HEK293T (cell line): ENCODE measurements around the gene TMC6.

Experiments used
- BHLHE40 ChIP-seq: fragments of 450-650 bp; IDR thresholded peaks from 2 replicates; pipeline ENCODE4 v1.6.1; 2016; ENCODE audit warnings: mild to moderate bottlenecking, moderate library complexity, borderline replicate concordance
- FOXM1 ChIP-seq: fragments of 450-650 bp; IDR thresholded peaks from 2 replicates; pipeline ENCODE4 v1.6.1; 2017; ENCODE audit warnings: mild to moderate bottlenecking, borderline replicate concordance
- HDGF ChIP-seq: fragments of 450-650 bp; IDR thresholded peaks from 2 replicates; pipeline ENCODE4 v1.6.1; 2017; ENCODE audit warnings: antibody characterized with exemption, borderline replicate concordance
- PKNOX1 ChIP-seq: fragments of 450-650 bp; IDR thresholded peaks from 2 replicates; pipeline ENCODE4 v1.6.1; 2016
- SP1 ChIP-seq: fragments of 450-650 bp; IDR thresholded peaks from 2 replicates; pipeline ENCODE4 v1.6.1; 2017

DNA sequence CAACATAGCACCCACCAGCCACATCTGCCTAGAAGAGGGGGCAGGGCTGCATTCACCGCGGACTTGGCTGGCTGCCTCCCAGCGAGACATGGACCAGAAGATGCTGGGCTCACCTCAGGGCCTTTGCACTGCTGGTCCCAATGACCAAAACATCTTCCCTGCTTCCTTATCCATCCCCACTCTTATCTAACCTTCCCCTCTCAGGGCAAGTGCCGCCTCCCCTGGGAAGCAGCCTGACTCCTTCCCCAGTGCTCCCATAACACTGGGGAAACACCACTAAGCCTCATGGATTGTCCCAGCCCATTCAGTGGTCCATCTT is 5.7 kb downstream of the TMC6 start:
- TF ChIP-seq SP1 (no peak), FOXM1 (no peak), PKNOX1 (no peak), HDGF (no peak), BHLHE40 (no peak)
